B cell (primary cell): Measurements from ENCODE around the gene URB1.

Source experiments
- EZH2 ChIP-seq: IDR thresholded peaks from 2 replicates; pipeline ENCODE4 v1.6.1; 2012; ENCODE audit warnings: borderline replicate concordance, low read depth, mild to moderate bottlenecking, moderate library complexity, low read length; ENCODE audit not compliant: insufficient read depth, poor library complexity, severe bottlenecking
- TF ChIP-seq, protein P1 (sequence below): fragments of 200-600 bp; IDR thresholded peaks from one replicate; pipeline ENCODE4 v1.8.0; 2022; ENCODE audit warnings: antibody characterized with exemption, mild to moderate bottlenecking

DNA sequence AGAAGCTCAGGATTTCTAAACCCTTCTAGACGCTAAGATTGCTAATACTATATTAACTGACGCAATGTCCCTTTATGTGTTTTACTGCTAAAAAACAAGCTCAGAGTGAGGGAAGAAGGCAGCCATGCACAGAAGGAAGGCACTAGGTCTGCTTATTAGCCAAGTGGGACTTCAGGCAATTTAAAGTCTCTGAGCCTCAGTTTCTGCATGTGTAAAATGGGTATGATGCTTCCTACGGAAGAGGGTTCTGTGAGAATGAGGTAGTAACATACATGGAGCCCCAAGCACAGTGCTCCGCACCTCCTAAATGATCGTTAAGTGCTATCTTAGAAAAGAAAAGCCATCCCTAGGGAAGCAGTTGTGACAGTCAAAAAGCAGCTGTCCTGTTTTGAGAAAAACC lies 130.9 kb downstream of the URB1 start:
- no peak for TF ChIP-seq EZH2
- TF ChIP-seq, protein P1, sequence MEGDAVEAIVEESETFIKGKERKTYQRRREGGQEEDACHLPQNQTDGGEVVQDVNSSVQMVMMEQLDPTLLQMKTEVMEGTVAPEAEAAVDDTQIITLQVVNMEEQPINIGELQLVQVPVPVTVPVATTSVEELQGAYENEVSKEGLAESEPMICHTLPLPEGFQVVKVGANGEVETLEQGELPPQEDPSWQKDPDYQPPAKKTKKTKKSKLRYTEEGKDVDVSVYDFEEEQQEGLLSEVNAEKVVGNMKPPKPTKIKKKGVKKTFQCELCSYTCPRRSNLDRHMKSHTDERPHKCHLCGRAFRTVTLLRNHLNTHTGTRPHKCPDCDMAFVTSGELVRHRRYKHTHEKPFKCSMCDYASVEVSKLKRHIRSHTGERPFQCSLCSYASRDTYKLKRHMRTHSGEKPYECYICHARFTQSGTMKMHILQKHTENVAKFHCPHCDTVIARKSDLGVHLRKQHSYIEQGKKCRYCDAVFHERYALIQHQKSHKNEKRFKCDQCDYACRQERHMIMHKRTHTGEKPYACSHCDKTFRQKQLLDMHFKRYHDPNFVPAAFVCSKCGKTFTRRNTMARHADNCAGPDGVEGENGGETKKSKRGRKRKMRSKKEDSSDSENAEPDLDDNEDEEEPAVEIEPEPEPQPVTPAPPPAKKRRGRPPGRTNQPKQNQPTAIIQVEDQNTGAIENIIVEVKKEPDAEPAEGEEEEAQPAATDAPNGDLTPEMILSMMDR = no peak
